Sigmoid colon (tissue), 7 donors: Measurements from ENCODE around the gene HOXA5. TPM values are rescaled to one million over a fixed set of nuclear protein-coding genes. Genes with fewer than 3 reads are reported as not detected.

Experiments
- DNase-seq: peaks from one replicate; pipeline ENCODE4 v3.0.0-alpha.2; 2019
- H3K27ac ChIP-seq, 4 donors: fragments of 200-600 bp; sonication (generic); one replicate each; pipeline ENCODE4 v1.5.1; 2016 to 2019; ENCODE audit warnings: mild to moderate bottlenecking in 1 of 4
- H3K27me3 ChIP-seq, 3 donors: fragments of 200-600 bp; sonication (generic); one replicate each; pipeline ENCODE4 v1.5.1; 2019; ENCODE audit warnings: mild to moderate bottlenecking in 1 of 3
- H3K36me3 ChIP-seq, 4 donors: fragments of 200-600 bp; sonication (generic); one replicate each; pipeline ENCODE4 v1.5.1; 2016 to 2019
- H3K4me1 ChIP-seq, 4 donors: fragments of 200-600 bp; sonication (generic); one replicate each; pipeline ENCODE4 v1.5.1; 2017 to 2019
- H3K4me3 ChIP-seq, 4 donors: fragments of 200-600 bp; sonication (generic); one replicate each; pipeline ENCODE4 v1.5.1; 2017 to 2019; ENCODE audit warnings: mild to moderate bottlenecking in 2 of 4, moderate library complexity in 1 of 4
- H3K9me3 ChIP-seq, 4 donors: fragments of 200-600 bp in 3 of 4; sonication (generic) in 3 of 4; one replicate each; pipeline versions ENCODE4 v1.5.1 to v1.6.1; 2013 to 2019
- CTCF ChIP-seq, 4 experiments: fragments of 450-650 bp in 3 of 4; fragments of 200-600 bp in 1 of 4; IDR thresholded peaks; one replicate each; pipeline ENCODE4 v1.5.1; 2016 to 2019; ENCODE audit warnings: antibody characterized with exemption in 4 of 4, mild to moderate bottlenecking in 3 of 4, moderate library complexity in 2 of 4
- EP300 ChIP-seq, 4 donors: sonication (generic); formaldehyde crosslinking; IDR thresholded peaks; one replicate each; pipeline ENCODE4 v1.6.1; 2017; ENCODE audit warnings: antibody characterized with exemption in 4 of 4
- POLR2A ChIP-seq, 2 donors: fragments of 450-650 bp; IDR thresholded peaks; one replicate each; pipeline ENCODE4 v1.6.1; 2016; ENCODE audit warnings: antibody characterized with exemption in 2 of 2, mild to moderate bottlenecking in 2 of 2, moderate library complexity in 2 of 2
- POLR2AphosphoS5 ChIP-seq, 4 donors: sonication (generic); formaldehyde crosslinking; IDR thresholded peaks; one replicate each; pipeline ENCODE4 v1.6.1; 2017; ENCODE audit warnings: antibody characterized with exemption in 4 of 4
- WGBS, 2 donors: extraction: QIAGEN DNeasy Blood & Tissue Kit; methylation state at CpG; one replicate each; pipeline ENCODE4 v1.1.7; 2013; 5-methylcytosine and 5-hydroxymethylcytosine counted together
- intact Hi-C: fragments of 100-400 bp; cut with DNase I; formaldehyde crosslinking; loops from one replicate; pipeline ENCODE4 v1.15.1; 2023
- polyA plus RNA-seq, 3 donors: library from polyadenylated mRNA; stranded (reverse); fragments of 200-250 nt; gene quantifications; one replicate each; pipeline ENCODE4 v1.2.3, GENCODE V29; 2013
- total RNA-seq, 4 donors: library from RNA; depleted of rRNA; stranded (reverse); fragments of >200 nt; gene quantifications; one replicate each; pipeline ENCODE4 v1.1.0, GENCODE V29; 2016
- donor health status: healthy with polysubstance abuse.
- donor health status: Bipolar disorder and iron deficiency.
- donor health status: healthy.

Gene HOXA5
- total and polyA plus RNA-seq, 7 donors = 3.2 to 14.3 (median 10.2) TPM

- TF ChIP-seq EP300 (IDR thresholded peaks at IDR 0.05) = no peak
- no peak for TF ChIP-seq POLR2AphosphoS5 (IDR thresholded peaks at IDR 0.05)
- no peak for TF ChIP-seq POLR2A (IDR thresholded peaks at IDR 0.05)
- no peak for TF ChIP-seq CTCF (IDR thresholded peaks at IDR 0.05)
- intact Hi-C loops = loop anchor here (5.0 kb wide), 1 partner anchor 1296 kb away; no protein-coding TSS in a partner anchor
- Histone ChIP-seq H3K4me1 (peaks cover 0 to 71% (median 53%) of the 10 kb centered on the region in 4 donors), H3K4me3 (peak overlapping the region; percentile 64 to 73 (median 68)), H3K9me3 (no peaks in the 10 kb centered on the region), H3K36me3 (no peaks in the 10 kb centered on the region), H3K27ac (peak overlapping the region in 3 of 4 donors; percentile 91 to 96 (median 95)), H3K27me3 (no peaks in the 10 kb centered on the region)
- 6 to 29% methylated on average over 22 of the region's 22 CpGs for WGBS, 2 donors
- no peak for DNase-seq
These were observed 9.4 kb upstream of the HOXA5 start for GRCh38 chr7:27152816-27153442.

GRCh38 chr7:27151931-27152815 is 8.7 kb upstream of the HOXA5 start, which contains the start of gene HOXA3:
Gene HOXA3 (minus strand): TSS chr7:27152583. CDS start chr7:27110640, 41,943 bp downstream.
- intact Hi-C loops = loop anchor here (2.0 to 5.0 kb wide), 2 partner anchors 13 to 1295 kb away; partner anchors contain the start of gene HOXA9
- DNase-seq = peak; percentile 93
- TF ChIP-seq POLR2A (IDR thresholded peaks at IDR 0.05) = peak; percentile 85 to 88
- no peak for TF ChIP-seq CTCF (IDR thresholded peaks at IDR 0.05)
- peak; percentile 87 to 97 (median 94) for TF ChIP-seq POLR2AphosphoS5 (IDR thresholded peaks at IDR 0.05)
- TF ChIP-seq EP300 (IDR thresholded peaks at IDR 0.05) = no peak

GRCh38 chr7:27151341-27151930 is 8.0 kb upstream of the HOXA5 start:
- 0 to 1% methylated on average over 27 of the region's 27 CpGs for WGBS, 2 donors
- Histone ChIP-seq H3K27me3 (no peaks in the 10 kb centered on the region), H3K4me3 (peak overlapping the region; percentile 64 to 73 (median 68)), H3K36me3 (no peaks in the 10 kb centered on the region), H3K4me1 (peaks cover 0 to 77% (median 59%) of the 10 kb centered on the region in 4 donors), H3K27ac (peak overlapping the region in 3 of 4 donors; percentile 91 to 96 (median 95)), H3K9me3 (no peaks in the 10 kb centered on the region)
- TF ChIP-seq CTCF (IDR thresholded peaks at IDR 0.05) = no peak
- TF ChIP-seq EP300 (IDR thresholded peaks at IDR 0.05) = no peak
- TF ChIP-seq POLR2A (IDR thresholded peaks at IDR 0.05) = no peak
- no peak for TF ChIP-seq POLR2AphosphoS5 (IDR thresholded peaks at IDR 0.05)
- DNase-seq = peak; percentile 76
- intact Hi-C loops = loop anchor here (2.0 to 5.0 kb wide), 2 partner anchors 13 to 1294 kb away; partner anchors contain the start of gene HOXA9

More at GRCh38 chr7:27151931-27152815, 8.7 kb upstream of the HOXA5 start, which contains the start of gene HOXA3:
- H3K4me3 ChIP-seq = peak within 1 kb of the TSS; percentile 64 to 73 (median 68)
- H3K27ac ChIP-seq = peak within 1 kb of the TSS in 3 of 4 donors; percentile 91 to 96 (median 95)
- H3K4me1 ChIP-seq = peaks cover 0 to 76% (median 57%) of the 10 kb centered on the region in 4 donors
- H3K9me3 ChIP-seq = no peaks in the 10 kb centered on the region
- H3K27me3 ChIP-seq = no peaks in the 10 kb centered on the region
- WGBS, 2 donors = 1 to 2% methylated on average over 53 of the region's 53 CpGs
- H3K36me3 ChIP-seq = no peaks in the 10 kb centered on the region

- TF ChIP-seq POLR2A (IDR thresholded peaks at IDR 0.05) (peak; percentile 90 to 93), EP300 (IDR thresholded peaks at IDR 0.05) (peak in 1 of 4 donors; percentile 61), POLR2AphosphoS5 (IDR thresholded peaks at IDR 0.05) (peak; percentile 95 to 98 (median 97)), CTCF (IDR thresholded peaks at IDR 0.05) (peak; percentile 82 to 90 (median 88))
- peak overlapping the region in 3 of 4 donors; percentile 91 to 96 (median 95) for H3K27ac ChIP-seq
- DNase-seq = peak; percentile 93
- no peaks in the 10 kb centered on the region for H3K27me3 ChIP-seq
- peaks cover 0 to 1% (median 0%) of the 10 kb centered on the region in 4 donors for H3K36me3 ChIP-seq
- H3K4me1 ChIP-seq = peaks cover 0 to 76% (median 58%) of the 10 kb centered on the region in 4 donors
- peak overlapping the region; percentile 64 to 73 (median 68) for H3K4me3 ChIP-seq
- intact Hi-C loops = loop anchor here (2.0 to 5.0 kb wide), 2 partner anchors 14 to 1293 kb away; partner anchors contain the start of gene HOXA9
- WGBS, 2 donors = 0 to 1% methylated on average over 58 of the region's 58 CpGs
- H3K9me3 ChIP-seq = no peaks in the 10 kb centered on the region
These were observed 7.3 kb upstream of the HOXA5 start for GRCh38 chr7:27150568-27151340.
